ENCODE measurements around the gene B2M.

DNA sequence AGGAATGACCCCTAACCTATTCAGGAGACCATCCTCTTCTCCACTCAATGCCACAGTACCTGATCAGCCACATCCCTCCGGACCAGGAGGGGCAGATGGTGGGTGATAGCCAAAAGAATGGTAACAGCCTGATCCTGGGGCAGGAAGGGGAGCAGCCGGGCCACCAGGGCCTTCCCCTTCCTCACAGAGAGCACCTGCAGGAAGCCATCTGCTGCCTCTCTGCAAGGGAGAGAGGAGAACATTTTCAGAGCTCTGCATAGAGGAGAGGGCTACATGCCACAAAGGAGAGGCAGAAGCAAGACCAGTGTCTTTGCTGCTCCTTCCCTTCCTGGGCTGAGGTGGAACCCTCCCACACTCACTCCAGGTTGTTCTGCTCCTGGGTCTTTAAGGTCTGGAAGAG lies 42.4 kb upstream of the B2M start:
- TF ChIP-seq ZNF274 (IDR thresholded peaks at IDR 0.05; ENCODE audit: low read depth, low read length) (no peak), YY1 (IDR thresholded peaks at IDR 0.05; ENCODE audit: extremely low read depth, insufficient replicate concordance, low read depth, low read length) (no peak), RAD21 (IDR thresholded peaks at IDR 0.05; ENCODE audit: low read depth) (no peak), JUND (IDR thresholded peaks at IDR 0.05) (no peak), POLR2A (IDR thresholded peaks at IDR 0.05; ENCODE audit: borderline replicate concordance, extremely low read depth, insufficient read depth, insufficient read length) (no peak), ZFX (IDR thresholded peaks at IDR 0.05) (no peak), CBX3 (IDR thresholded peaks at IDR 0.05; ENCODE audit: low read depth) (no peak), EZH2phosphoT487 (IDR thresholded peaks at IDR 0.05; ENCODE audit: borderline replicate concordance) (no peak)
- TF ChIP-seq, protein P1, sequence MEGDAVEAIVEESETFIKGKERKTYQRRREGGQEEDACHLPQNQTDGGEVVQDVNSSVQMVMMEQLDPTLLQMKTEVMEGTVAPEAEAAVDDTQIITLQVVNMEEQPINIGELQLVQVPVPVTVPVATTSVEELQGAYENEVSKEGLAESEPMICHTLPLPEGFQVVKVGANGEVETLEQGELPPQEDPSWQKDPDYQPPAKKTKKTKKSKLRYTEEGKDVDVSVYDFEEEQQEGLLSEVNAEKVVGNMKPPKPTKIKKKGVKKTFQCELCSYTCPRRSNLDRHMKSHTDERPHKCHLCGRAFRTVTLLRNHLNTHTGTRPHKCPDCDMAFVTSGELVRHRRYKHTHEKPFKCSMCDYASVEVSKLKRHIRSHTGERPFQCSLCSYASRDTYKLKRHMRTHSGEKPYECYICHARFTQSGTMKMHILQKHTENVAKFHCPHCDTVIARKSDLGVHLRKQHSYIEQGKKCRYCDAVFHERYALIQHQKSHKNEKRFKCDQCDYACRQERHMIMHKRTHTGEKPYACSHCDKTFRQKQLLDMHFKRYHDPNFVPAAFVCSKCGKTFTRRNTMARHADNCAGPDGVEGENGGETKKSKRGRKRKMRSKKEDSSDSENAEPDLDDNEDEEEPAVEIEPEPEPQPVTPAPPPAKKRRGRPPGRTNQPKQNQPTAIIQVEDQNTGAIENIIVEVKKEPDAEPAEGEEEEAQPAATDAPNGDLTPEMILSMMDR (IDR thresholded peaks at IDR 0.05 in 2 of 3, conservative IDR thresholded peaks at IDR 0.05 in 1 of 3; ENCODE audit: borderline replicate concordance in 1 of 3, insufficient read depth in 1 of 3, low read depth in 2 of 3, low read length in 2 of 3) = no peak
- TF ChIP-seq, protein P2, sequence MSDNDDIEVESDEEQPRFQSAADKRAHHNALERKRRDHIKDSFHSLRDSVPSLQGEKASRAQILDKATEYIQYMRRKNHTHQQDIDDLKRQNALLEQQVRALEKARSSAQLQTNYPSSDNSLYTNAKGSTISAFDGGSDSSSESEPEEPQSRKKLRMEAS (IDR thresholded peaks at IDR 0.05) = no peak
- TF ChIP-seq, protein P3, sequence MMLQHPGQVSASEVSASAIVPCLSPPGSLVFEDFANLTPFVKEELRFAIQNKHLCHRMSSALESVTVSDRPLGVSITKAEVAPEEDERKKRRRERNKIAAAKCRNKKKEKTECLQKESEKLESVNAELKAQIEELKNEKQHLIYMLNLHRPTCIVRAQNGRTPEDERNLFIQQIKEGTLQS (IDR thresholded peaks at IDR 0.05) = no peak
